GM19372 (cell line): Measurements from ENCODE around the gene LIPC.
"Not testable (repeated sequence)": the region's sequence is repeated elsewhere in the genome, so short reads cannot be mapped to it uniquely, and the experiment has no call there.

Experiments
- ATAC-seq: cut with Tn5 transposase; IDR thresholded peaks from one replicate; pipeline ENCODE4 v1.9.1; 2021; ENCODE audit warnings: mild to moderate bottlenecking, low read depth, moderate library complexity; ENCODE audit not compliant: unreplicated experiment

The LIPC gene

GRCh38 chr15:58598829-58599210, 167.0 kb downstream of the LIPC start:
- ATAC-seq, result no peak

- ATAC-seq, result no peak
These were observed 171.0 kb downstream of the LIPC start for GRCh38 chr15:58602823-58603222.

- not testable (repeated sequence) for ATAC-seq
These were observed 172.1 kb downstream of the LIPC start for GRCh38 chr15:58603927-58604326.

- no peak for ATAC-seq
These were observed 172.7 kb downstream of the LIPC start for GRCh38 chr15:58604455-58604923.

- no peak for ATAC-seq
These were observed 174.2 kb downstream of the LIPC start for GRCh38 chr15:58605931-58606530.

GRCh38 chr15:58606577-58607080, 174.8 kb downstream of the LIPC start:
- no peak for ATAC-seq

GRCh38 chr15:58608129-58608590, 176.4 kb downstream of the LIPC start:
- no peak for ATAC-seq

GRCh38 chr15:58608711-58609110, 176.9 kb downstream of the LIPC start:
- no peak for ATAC-seq

GRCh38 chr15:58611731-58612676, 180.2 kb downstream of the LIPC start:
- no peak for ATAC-seq

- ATAC-seq, result no peak
These were observed 184.4 kb downstream of the LIPC start for GRCh38 chr15:58616171-58616570.
